HUES6 (cell line): ENCODE data around the gene HOXA3.

Experiments
- H3K27ac ChIP-seq: 2 replicates; pipeline ENCODE4 v1.7.0; 2013; ENCODE audit warnings: low read depth, mild to moderate bottlenecking, low read length, inconsistent platforms
- H3K27me3 ChIP-seq: 2 replicates; pipeline ENCODE4 v1.6.1; 2013; ENCODE audit warnings: low read length; ENCODE audit not compliant: control insufficient read depth, insufficient read depth
- H3K36me3 ChIP-seq: 2 replicates; pipeline ENCODE4 v1.6.1; 2013; ENCODE audit warnings: low read length; ENCODE audit not compliant: control insufficient read depth, insufficient read depth
- H3K4me1 ChIP-seq: 2 replicates; pipeline ENCODE4 v1.6.1; 2013; ENCODE audit warnings: low read length; ENCODE audit not compliant: control insufficient read depth, insufficient read depth
- H3K4me3 ChIP-seq: 2 replicates; pipeline ENCODE4 v1.5.1; 2013; ENCODE audit warnings: low read depth, low read length
- H3K9ac ChIP-seq: one replicate; pipeline ENCODE4 v1.6.1; 2013; ENCODE audit warnings: mild to moderate bottlenecking, low read length
- H3K9me3 ChIP-seq: 2 replicates; pipeline ENCODE4 v1.6.1; 2013; ENCODE audit warnings: low read depth, low read length; ENCODE audit not compliant: control insufficient read depth, insufficient read depth

Gene HOXA3

GRCh38 chr7:27161721-27162560, 9.6 kb upstream of the HOXA3 start:
- H3K4me3 ChIP-seq: peak overlapping the region; percentile 59; the same call in 1 of the 2 replicates
- H3K9ac ChIP-seq: peak overlapping the region; percentile 93
- no peaks in the 10 kb centered on the region; the same call in 1 of the 2 replicates for H3K36me3 ChIP-seq
- H3K27ac ChIP-seq: no peak overlapping the region
- H3K4me1 ChIP-seq: peaks cover 28% of the 10 kb centered on the region
- H3K27me3 ChIP-seq: peaks cover 100% of the 10 kb centered on the region
- no peaks in the 10 kb centered on the region; the same call in 1 of the 2 replicates for H3K9me3 ChIP-seq

- H3K4me1 ChIP-seq: peaks cover 23% of the 10 kb centered on the region
- H3K27ac ChIP-seq: no peak overlapping the region
- no peak overlapping the region for H3K9ac ChIP-seq
- peaks cover 100% of the 10 kb centered on the region for H3K27me3 ChIP-seq
- H3K4me3 ChIP-seq: peak overlapping the region; percentile 66
- H3K36me3 ChIP-seq: no peaks in the 10 kb centered on the region; the same call in 1 of the 2 replicates
- no peaks in the 10 kb centered on the region; the same call in 1 of the 2 replicates for H3K9me3 ChIP-seq
Observed at GRCh38 chr7:27161214-27161720, 8.9 kb upstream of the HOXA3 start.

GRCh38 chr7:27160546-27161213, 8.3 kb upstream of the HOXA3 start:
- peaks cover 23% of the 10 kb centered on the region for H3K4me1 ChIP-seq
- H3K9ac ChIP-seq: peak overlapping the region; percentile 68
- peaks cover 100% of the 10 kb centered on the region for H3K27me3 ChIP-seq
- H3K4me3 ChIP-seq: peak overlapping the region; percentile 66
- H3K27ac ChIP-seq: peak overlapping the region; percentile 49; the same call in 1 of the 2 replicates
- H3K36me3 ChIP-seq: no peaks in the 10 kb centered on the region; the same call in 1 of the 2 replicates
- no peaks in the 10 kb centered on the region; the same call in 1 of the 2 replicates for H3K9me3 ChIP-seq

GRCh38 chr7:27160145-27160545, 7.8 kb upstream of the HOXA3 start:
- Histone ChIP-seq H3K27ac (no peak overlapping the region; the same call in 1 of the 2 replicates), H3K9me3 (no peaks in the 10 kb centered on the region; the same call in 1 of the 2 replicates), H3K27me3 (peaks cover 100% of the 10 kb centered on the region), H3K4me3 (peak overlapping the region; percentile 66; the same call in 1 of the 2 replicates), H3K4me1 (peaks cover 25% of the 10 kb centered on the region), H3K9ac (peak overlapping the region; percentile 68), H3K36me3 (no peaks in the 10 kb centered on the region; the same call in 1 of the 2 replicates)

DNA sequence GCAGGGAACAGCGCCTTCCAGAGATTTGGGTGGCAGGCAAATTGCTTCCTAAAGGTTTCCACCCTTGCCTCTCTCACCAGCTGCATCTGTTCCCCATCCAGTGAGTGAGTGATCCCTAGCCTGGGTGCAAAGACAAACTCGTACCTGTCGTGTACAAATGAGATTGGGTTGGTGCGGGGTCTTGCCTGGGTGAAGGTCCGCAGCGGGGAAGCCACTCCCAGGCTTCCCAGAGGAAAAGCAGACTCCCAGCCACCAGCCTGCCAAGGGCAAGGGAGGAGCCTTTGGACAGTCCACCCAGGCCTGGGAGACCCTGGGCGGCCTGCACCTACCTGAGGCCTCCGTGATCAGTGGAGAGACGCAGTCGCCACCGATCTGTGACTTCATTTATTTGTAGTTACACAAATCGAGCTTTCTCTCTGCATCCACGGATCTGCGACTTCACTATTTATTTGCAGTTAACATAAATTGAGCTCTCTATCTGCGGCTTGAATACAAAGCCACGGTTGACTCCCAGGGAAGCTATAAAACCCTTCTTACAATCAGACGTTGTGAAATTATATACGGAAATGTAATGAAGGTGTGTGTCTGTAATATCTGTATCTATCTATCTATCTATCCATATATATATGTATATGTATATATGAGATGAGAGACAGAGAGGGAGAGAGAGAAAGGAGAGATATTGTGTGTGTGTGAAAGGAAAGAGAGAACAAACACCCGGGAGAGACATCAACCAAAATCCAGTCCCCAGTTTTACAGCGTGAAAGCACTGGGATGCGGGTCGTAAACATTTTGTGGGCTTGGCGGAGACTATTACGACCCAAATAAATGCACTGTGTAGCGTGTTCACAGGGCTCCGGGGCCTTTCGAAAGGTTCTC, 7.1 kb upstream of the HOXA3 start:
- Histone ChIP-seq H3K9ac (peak overlapping the region; percentile 68), H3K4me3 (no peak overlapping the region), H3K36me3 (no peaks in the 10 kb centered on the region; the same call in 1 of the 2 replicates), H3K27me3 (peaks cover 100% of the 10 kb centered on the region), H3K9me3 (no peaks in the 10 kb centered on the region; the same call in 1 of the 2 replicates), H3K4me1 (peaks cover 21% of the 10 kb centered on the region; the same call in 1 of the 2 replicates), H3K27ac (no peak overlapping the region)

DNA sequence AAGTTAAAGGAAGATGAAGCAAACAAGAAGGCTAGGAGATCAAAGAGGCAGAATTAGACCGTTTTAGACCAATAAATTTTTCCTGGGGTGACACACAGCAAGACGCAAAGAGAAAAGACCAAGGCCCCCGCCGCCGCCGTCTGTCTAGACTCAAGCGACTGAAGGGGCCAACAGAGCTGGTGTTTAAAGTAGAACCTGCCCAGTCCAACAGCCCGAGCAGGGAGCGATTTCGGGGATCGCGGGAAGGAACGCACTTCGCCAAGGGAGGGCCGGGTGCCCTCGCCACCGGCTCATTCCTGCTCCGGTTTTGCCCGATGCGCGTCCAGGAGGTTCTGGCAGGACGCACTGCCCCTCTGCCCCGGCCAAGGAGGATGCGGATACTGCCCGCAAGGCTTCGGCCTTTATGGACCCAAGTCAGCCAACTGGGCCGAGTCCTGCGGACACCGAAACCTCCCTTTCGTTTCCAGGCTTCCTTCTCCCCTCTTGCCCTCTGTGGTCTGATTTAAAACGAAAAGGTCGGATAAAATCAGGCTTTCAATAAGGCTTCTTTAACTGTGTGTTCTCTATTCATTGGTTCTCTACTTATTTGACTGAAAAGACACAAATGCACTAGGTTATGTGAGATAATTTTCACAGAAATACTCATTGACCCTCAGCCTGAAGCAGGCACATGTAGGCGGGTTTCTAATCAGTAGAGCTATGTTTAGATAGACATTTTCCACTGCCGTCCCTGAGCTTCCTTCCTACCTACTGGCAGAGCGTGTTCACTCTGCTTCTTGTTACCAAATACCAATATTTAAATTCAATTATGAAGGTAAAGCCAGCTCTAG, 6.3 kb upstream of the HOXA3 start:
- Histone ChIP-seq H3K27ac (no peak overlapping the region), H3K9me3 (no peaks in the 10 kb centered on the region; the same call in 1 of the 2 replicates), H3K4me3 (no peak overlapping the region), H3K9ac (peak overlapping the region; percentile 42), H3K27me3 (peaks cover 100% of the 10 kb centered on the region), H3K36me3 (no peaks in the 10 kb centered on the region; the same call in 1 of the 2 replicates), H3K4me1 (peaks cover 14% of the 10 kb centered on the region; the same call in 1 of the 2 replicates)

GRCh38 chr7:27157702-27158431, 5.5 kb upstream of the HOXA3 start:
- no peak overlapping the region for H3K9ac ChIP-seq
- no peaks in the 10 kb centered on the region; the same call in 1 of the 2 replicates for H3K9me3 ChIP-seq
- no peaks in the 10 kb centered on the region for H3K36me3 ChIP-seq
- no peak overlapping the region for H3K27ac ChIP-seq
- H3K27me3 ChIP-seq: peaks cover 100% of the 10 kb centered on the region
- peaks cover 14% of the 10 kb centered on the region; the same call in 1 of the 2 replicates for H3K4me1 ChIP-seq
- no peak overlapping the region for H3K4me3 ChIP-seq

DNA sequence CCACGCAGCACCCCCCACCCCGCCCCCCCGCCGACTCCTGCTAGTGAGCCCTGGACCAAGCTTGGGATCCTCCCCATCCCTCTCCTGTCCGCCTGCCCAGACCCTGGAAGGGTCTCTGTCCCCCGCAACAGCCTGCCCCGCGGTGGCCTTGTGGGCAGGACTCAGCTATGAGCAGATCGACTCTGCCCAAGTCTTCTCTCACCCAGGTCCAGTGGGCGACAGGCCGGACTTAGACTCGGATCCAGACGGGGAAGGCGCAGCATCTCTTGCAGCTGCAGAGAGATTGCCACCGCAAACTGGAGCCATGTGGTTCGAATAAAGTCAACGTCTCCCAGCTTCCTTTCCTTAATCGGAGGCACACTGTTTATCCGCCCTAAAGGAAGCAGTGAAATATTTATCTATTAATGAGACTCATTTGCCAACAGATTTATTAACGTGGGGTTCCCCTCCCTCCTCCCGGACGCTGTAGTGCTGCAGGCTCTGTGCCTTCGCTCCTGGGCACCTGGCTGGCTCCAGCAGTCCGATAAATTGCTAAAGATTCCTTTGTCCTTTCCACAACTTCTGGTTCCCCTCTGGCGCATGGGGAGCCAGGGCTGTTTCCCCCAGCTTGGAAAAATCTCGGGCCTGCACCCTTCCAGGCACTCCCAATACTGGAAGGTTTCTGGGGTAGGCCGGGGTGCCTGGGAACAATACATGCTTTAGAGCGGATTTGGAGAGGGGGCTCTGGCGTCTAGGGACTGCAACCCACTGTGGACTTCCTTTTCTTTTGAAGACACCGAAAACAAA, 4.7 kb upstream of the HOXA3 start:
- Histone ChIP-seq H3K27ac (no peak overlapping the region), H3K4me3 (peak overlapping the region; percentile 37; the same call in 1 of the 2 replicates), H3K27me3 (peaks cover 100% of the 10 kb centered on the region), H3K4me1 (peaks cover 14% of the 10 kb centered on the region; the same call in 1 of the 2 replicates), H3K9ac (peak overlapping the region; percentile 66), H3K36me3 (no peaks in the 10 kb centered on the region), H3K9me3 (no peaks in the 10 kb centered on the region; the same call in 1 of the 2 replicates)

DNA sequence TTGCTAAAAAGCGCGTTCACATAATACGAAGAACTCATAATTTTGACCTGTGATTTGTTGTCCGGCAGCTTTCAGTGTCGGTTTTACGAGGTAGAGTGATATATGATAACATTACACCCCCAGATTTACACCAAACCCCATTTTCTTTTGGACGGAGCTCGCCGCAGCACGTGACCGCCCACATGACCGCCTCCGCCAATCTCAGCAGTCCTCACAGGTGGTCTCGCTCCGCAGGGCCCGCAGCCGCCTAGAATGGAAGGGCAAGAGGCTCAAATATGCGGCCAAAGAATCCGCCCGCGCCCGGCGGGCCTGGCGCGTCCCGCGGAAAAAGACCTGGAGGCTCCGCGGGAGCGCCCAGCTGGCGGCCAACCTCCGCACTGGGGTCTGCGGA, 4.1 kb upstream of the HOXA3 start, which contains the start of gene HOXA7:
Gene HOXA7 (minus strand): TSS at position 168 of the 391 bp plus-strand sequence. CDS start 130 bp downstream, at position 38.
- H3K27ac ChIP-seq: no peak within 1 kb of the TSS
- peak within 1 kb of the TSS; percentile 59 for H3K4me3 ChIP-seq
- peaks cover 19% of the 10 kb centered on the region; the same call in 1 of the 2 replicates for H3K4me1 ChIP-seq
- H3K36me3 ChIP-seq: no peaks in the 10 kb centered on the region
- peak within 1 kb of the TSS; percentile 75 for H3K9ac ChIP-seq
- H3K27me3 ChIP-seq: peaks cover 100% of the 10 kb centered on the region
- no peaks in the 10 kb centered on the region; the same call in 1 of the 2 replicates for H3K9me3 ChIP-seq
